ENCODE measurements around the gene IDH2. TPM values are rescaled to one million over a fixed set of nuclear protein-coding genes. Genes with fewer than 3 reads are reported as not detected.
A peak's percentile ranks its signal among the peaks of the same experiment; 100 is the strongest.

Gene IDH2
- total RNA-seq, 2 experiments from 2014 or later, result 233 to 260 TPM

DNA sequence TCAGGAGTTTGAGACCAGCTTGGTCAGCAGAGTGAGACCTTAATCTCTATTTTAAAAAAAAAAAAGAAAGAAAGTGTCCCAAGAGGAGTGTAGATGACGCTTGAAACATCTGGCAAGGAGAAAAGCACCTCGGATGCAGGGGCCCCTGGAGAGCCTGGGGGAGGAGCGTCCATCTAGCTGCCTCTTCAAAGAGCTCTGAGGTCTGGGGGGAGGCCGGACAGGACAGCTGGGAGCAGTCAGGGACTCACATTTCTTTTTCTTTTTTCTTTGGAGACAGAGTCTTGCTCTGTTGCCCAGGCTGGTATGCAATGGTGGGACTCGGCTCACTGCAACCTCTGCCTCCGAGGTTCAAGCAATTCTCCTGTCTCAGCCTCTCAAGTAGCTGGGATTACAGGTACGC, 3.3 kb upstream of the IDH2 start:
- Mint-ChIP-seq H3K27me3 (peaks cover 8% of the 10 kb centered on the region), H3K4me3 (no peak overlapping the region), H3K9me3 (no peaks in the 10 kb centered on the region), H3K27ac (no peak overlapping the region), H3K36me3 (no peaks in the 10 kb centered on the region), H3K4me1 (peaks cover 14% of the 10 kb centered on the region)
- POLR2A ChIA-PET, result no interaction called here
- DNase-seq (no peak), ATAC-seq (ENCODE audit: low read depth) (no peak)

DNA sequence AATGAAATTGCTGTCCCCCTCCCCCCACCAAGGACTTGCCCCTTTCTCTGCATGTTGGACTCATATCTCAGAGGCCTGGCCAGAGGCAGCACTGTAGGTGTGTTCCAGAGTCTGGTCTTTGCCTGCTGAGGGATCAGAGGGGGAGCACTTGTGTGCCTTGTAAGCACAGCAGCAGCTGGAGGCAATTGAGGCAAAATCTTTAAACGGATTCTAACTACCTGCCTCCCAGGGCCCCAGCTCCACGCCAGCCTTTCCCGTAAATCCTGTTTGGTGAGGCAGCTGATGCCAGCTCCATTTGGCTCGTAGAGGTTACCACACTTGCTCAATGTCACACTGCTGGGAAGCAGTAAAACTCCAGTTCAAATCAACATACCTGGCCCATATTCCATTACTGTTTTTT, 2.3 kb upstream of the IDH2 start:
- DNase-seq, result no peak
- Mint-ChIP-seq H3K27ac (no peak overlapping the region), H3K4me1 (peaks cover 23% of the 10 kb centered on the region), H3K27me3 (peaks cover 5% of the 10 kb centered on the region), H3K9me3 (no peaks in the 10 kb centered on the region), H3K36me3 (peaks cover 3% of the 10 kb centered on the region), H3K4me3 (no peak overlapping the region)
- POLR2A ChIA-PET, result interaction anchor here (1.1 kb wide), 1 partner anchor 38 kb away, joined by 4 read pairs; no protein-coding TSS in a partner anchor
- ATAC-seq (ENCODE audit: low read depth), result no peak

DNA sequence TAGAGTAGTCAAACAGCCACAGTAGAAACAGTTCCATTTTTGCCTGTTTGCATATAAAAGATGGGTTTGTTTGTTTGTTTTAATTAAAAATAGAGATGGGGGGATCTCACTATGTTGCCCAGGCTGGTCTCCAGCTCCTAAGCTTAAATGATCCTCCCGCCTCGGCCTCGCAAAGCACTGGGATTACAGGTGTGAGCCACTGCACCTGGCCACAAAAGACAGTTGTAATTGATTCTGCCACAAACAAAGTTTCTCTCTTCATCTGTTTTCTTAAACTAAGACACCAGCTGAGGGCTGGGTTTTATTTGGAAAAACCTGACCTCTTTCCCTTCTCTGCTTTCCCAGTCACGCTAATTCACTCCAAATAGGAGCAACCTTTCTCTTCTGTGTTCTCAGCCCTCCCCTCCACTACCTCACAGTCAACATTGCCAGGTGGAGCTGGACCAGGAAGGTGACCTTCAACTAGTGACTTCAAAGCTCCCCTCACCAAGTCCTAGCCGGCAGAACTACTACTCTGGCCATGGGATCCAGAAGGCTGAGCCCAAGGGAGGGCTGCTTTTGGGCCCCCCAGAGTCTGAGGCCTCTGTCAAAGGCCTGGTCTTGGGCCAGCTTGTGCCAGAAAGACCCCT, 1.5 kb upstream of the IDH2 start:
- ATAC-seq (ENCODE audit: low read depth) (no peak), DNase-seq (no peak)
- POLR2A ChIA-PET, result interaction anchor here (1.1 kb wide), 1 partner anchor 39 kb away, joined by 4 read pairs; no protein-coding TSS in a partner anchor
- H3K4me3 Mint-ChIP-seq, result peak overlapping the region; percentile 74
- H3K4me1 Mint-ChIP-seq, result peaks cover 30% of the 10 kb centered on the region
- H3K27me3 Mint-ChIP-seq, result peaks cover 5% of the 10 kb centered on the region
- H3K36me3 Mint-ChIP-seq, result peaks cover 5% of the 10 kb centered on the region
- no peaks in the 10 kb centered on the region for H3K9me3 Mint-ChIP-seq
- H3K27ac Mint-ChIP-seq, result peak overlapping the region; percentile 25

DNA sequence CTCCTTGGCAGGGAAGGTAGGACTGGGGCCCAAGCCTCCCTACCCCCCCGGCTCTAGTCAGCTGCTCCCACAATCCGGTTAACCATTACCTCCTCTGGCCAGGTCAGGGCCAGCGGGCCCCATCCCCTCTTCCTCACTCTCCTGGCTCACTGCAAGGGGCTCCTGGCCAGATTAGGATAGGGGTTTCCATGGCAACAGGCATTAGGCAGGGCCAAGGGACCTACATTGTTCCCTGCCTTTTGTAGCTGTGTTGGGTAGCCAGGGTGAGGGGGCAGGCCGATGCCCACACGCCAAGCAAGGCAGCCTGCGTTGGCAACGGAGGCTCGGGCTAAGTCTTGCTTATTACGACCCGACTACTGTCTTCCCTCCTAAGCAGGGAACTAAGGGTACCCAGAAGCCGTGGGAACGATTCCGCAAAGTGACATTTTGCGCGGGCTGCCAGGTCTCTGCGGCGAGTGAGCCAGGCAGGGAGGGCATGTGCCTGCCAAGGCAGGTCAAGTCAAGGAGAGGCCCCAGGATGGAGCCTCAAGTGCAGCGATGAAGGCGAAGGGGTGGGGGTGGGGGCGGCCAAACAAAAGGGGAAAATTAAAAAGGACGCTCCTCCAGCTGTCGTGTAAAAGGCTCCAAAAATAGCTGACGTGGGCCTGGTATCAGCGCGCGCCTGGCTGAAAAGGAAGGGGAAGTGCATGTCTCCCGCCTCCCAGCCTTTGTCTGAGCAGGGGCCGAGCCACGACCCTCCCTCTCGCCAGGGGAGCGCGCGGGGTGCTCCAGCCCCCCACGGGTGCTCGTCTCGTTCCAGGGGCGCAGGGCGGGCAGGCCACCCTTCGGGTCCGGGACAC, 919 bp downstream of the IDH2 start:
- Mint-ChIP-seq H3K27ac (peak overlapping the region; percentile 96), H3K4me3 (peak overlapping the region; percentile 87), H3K9me3 (no peaks in the 10 kb centered on the region), H3K36me3 (peaks cover 9% of the 10 kb centered on the region), H3K27me3 (peaks cover 5% of the 10 kb centered on the region), H3K4me1 (peaks cover 50% of the 10 kb centered on the region)
- POLR2A ChIA-PET, result interaction anchor here (0.6 to 3.0 kb wide), 7 partner anchors 23 to 207 kb away, joined by 3 to 12 read pairs (median 5); partner anchors contain the start of genes AP3S2, CIB1 and GDPGP1
- no peak for ATAC-seq (ENCODE audit: low read depth)
- DNase-seq, result peak; percentile 56

DNA sequence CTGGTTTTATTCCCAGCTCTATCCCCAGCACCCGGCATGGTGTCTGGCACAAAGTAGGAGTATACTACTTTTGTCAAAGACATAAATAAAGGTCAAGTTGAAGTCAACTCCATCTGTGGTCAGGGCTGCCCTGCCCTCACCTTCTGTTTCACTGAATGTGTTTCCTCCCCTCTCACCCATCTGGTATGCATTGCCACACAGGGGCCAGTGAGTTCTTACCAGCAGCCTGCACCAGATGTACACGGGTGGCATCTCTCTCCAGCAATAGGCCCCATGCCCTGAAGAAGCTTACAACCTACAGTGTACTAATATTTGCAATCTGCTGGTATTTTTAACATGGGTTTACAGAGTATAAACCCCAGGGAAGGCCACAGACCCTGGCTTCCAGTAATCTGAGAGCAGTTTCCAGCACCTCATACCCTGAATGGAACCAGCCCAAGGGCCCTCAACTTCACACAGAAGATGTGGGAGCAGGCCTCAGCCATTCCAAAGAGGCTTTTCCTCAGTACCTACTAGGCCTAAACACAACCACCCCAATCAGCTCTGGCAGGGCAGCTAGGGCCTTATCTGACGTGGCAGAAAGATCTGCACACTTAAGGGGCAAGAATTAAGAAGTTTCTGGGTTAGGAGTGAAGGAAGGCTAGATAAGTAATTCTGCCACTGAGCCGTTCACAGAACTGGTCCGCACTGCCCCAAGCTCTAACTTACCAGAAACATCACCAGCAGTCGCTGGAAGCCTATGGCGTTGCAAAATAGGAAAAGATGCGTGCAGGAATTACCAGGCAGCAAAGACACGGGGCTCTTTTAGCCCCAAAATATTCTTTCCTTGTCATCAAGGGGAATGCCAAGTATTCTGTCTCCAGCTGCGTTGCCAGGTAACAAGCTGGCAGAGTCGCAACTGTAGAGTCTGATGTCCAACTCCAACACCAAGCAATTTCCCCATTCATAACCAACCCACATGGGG, 2.1 kb downstream of the IDH2 start:
- Mint-ChIP-seq H3K4me3 (peak overlapping the region; percentile 87), H3K36me3 (peaks cover 17% of the 10 kb centered on the region), H3K9me3 (no peaks in the 10 kb centered on the region), H3K27me3 (peaks cover 5% of the 10 kb centered on the region), H3K27ac (peak overlapping the region; percentile 96), H3K4me1 (peaks cover 60% of the 10 kb centered on the region)
- POLR2A ChIA-PET, result interaction anchor here (0.7 to 3.0 kb wide), 3 partner anchors 131 to 206 kb away, joined by 3 to 12 read pairs (median 10); partner anchors contain the start of genes AP3S2, CIB1 and GDPGP1
- DNase-seq, result no peak
- ATAC-seq (ENCODE audit: low read depth), result no peak

DNA sequence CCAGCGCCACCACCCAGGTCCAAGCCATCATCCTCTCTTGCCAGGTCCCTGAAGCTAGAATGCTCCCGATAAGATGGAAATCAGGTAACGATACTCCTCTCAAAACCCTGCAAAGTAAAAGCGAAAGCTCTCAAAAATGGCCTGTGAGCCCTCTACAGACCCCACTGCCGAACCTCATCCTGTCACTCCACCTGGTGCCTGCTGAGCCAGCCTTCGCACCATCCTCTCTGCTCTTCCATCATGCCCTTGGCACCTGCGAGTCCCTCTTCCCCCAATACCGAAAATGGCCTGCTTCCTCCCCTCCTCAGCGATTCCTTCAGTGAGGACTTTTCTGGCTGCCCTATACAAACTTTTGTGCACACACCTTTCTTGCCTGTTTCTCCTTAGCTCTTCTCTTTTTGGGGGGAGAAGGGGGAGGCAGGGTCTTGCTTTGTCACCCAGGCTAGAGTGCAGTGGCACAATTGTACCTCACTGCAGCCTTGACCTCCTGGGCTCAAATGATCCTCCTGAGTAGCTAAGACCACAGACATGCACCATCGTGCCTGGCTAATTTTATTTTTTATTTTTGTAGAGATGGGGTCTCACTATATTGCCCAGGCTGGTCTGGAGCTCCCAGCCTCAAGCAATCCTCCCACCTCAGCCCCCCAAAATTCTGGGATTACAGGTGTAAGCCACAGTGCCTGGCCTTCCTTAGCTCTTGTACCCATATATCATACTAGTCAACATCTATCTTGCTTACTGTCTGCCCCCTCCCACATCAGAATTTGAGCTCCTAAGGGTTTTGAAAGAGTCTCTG, 3.0 kb downstream of the IDH2 start:
- peaks cover 64% of the 10 kb centered on the region for H3K4me1 Mint-ChIP-seq
- POLR2A ChIA-PET, result interaction anchor here (0.7 to 2.3 kb wide), 3 partner anchors 86 to 205 kb away, joined by 3 to 10 read pairs (median 5); partner anchors contain the start of gene AP3S2
- H3K9me3 Mint-ChIP-seq, result no peaks in the 10 kb centered on the region
- ATAC-seq (ENCODE audit: low read depth) (peak; percentile 41), DNase-seq (peak; percentile 60)
- no peaks in the 10 kb centered on the region for H3K27me3 Mint-ChIP-seq
- peak overlapping the region; percentile 96 for H3K27ac Mint-ChIP-seq
- H3K36me3 Mint-ChIP-seq, result peaks cover 19% of the 10 kb centered on the region
- H3K4me3 Mint-ChIP-seq, result peak overlapping the region; percentile 87

DNA sequence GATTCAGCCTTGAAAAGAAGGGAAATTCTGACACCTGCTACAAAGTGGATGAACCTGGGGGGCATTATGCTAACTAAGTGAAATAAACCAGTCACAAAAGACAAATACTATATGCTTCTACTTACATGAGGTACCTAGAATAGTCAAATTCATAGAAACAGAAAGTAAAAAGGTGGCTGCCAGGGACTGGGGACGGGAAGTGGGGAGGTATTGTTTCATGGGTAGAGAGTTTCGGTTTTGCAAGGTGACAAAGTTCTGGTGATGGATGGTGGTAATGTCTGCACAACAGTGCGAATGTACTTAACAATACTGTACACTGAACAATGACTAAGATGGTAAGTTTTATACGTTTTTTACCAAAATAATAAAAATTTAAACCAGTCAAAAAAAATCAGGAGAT, 4.8 kb downstream of the IDH2 start:
- no peak for DNase-seq
- POLR2A ChIA-PET, result interaction anchor here (1.1 kb wide), 1 partner anchor 104 kb away, joined by 5 read pairs; the partner anchor contains the start of gene SEMA4B
- Mint-ChIP-seq H3K4me3 (peak overlapping the region; percentile 87), H3K27ac (peak overlapping the region; percentile 96), H3K27me3 (no peaks in the 10 kb centered on the region), H3K36me3 (peaks cover 27% of the 10 kb centered on the region), H3K9me3 (no peaks in the 10 kb centered on the region), H3K4me1 (peaks cover 61% of the 10 kb centered on the region)
- ATAC-seq (ENCODE audit: low read depth), result peak; percentile 59

DNA sequence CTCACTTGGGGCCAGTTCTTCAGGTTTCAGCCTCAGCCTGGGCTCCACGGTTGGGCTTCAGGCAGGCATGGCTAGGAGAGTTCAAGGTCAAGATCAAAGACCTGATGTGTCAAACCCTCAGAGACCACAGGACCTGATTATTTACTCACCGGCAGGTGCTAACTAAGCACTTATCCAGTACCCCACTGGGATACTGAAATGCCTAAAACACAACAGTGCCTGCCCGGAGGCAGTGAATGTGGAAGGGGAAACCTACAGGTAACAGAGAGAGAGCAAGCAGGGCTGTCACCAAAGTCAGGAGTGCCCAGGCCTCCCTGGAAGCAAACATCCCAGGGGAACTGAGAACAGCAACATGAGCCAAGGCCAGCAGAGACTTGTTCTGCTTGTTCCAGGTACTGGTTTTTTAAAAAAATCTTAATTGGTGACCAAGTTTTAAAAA, 6.7 kb downstream of the IDH2 start:
- POLR2A ChIA-PET, result no interaction called here
- peaks cover 58% of the 10 kb centered on the region for H3K4me1 Mint-ChIP-seq
- H3K27ac Mint-ChIP-seq, result peak overlapping the region; percentile 90
- DNase-seq (no peak), ATAC-seq (ENCODE audit: low read depth) (no peak)
- H3K4me3 Mint-ChIP-seq, result peak overlapping the region; percentile 79
- peaks cover 32% of the 10 kb centered on the region for H3K36me3 Mint-ChIP-seq
- H3K9me3 Mint-ChIP-seq, result no peaks in the 10 kb centered on the region
- H3K27me3 Mint-ChIP-seq, result no peaks in the 10 kb centered on the region

DNA sequence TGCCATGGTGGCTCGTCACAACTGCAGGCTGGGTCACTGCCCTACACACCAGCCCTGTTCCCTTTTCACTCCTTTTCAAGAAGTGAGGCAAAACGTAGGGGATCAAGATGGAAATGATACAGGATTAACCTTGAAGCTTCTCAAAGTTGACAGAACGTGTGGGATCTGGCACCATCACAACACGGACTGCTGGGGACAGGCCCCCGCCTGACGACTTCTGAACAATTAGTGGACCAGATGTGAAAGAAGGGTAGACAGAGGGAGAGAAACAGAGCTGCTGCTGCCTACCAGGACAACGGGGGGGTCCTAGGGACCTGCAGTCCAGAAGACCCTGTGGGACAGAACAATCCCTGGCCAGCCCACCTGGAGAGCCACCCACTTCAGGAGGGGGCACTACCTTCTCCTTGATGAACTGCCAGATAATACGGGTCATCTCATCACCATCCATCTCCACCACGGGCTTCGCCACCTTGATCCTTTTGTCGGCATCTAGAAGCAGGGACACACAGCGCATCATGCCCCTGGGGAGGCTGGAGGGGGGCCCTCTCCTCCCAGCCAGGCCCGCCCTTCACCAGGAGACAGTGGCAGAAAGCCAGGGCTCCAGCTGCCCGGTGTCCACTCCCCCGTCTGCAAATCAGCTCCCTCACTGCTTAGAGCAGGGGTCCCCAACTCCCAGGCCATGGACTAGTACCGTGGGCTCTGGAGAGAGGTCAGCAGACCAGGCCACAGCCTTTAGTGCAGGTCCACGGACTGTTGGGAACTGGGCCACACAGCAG, 10.9 kb downstream of the IDH2 start:
- Mint-ChIP-seq H3K4me3 (no peak overlapping the region), H3K27me3 (no peaks in the 10 kb centered on the region), H3K9me3 (no peaks in the 10 kb centered on the region), H3K27ac (no peak overlapping the region), H3K36me3 (peaks cover 39% of the 10 kb centered on the region), H3K4me1 (peaks cover 30% of the 10 kb centered on the region)
- DNase-seq, result no peak
- POLR2A ChIA-PET, result no interaction called here
- no peak for ATAC-seq (ENCODE audit: low read depth)

DNA sequence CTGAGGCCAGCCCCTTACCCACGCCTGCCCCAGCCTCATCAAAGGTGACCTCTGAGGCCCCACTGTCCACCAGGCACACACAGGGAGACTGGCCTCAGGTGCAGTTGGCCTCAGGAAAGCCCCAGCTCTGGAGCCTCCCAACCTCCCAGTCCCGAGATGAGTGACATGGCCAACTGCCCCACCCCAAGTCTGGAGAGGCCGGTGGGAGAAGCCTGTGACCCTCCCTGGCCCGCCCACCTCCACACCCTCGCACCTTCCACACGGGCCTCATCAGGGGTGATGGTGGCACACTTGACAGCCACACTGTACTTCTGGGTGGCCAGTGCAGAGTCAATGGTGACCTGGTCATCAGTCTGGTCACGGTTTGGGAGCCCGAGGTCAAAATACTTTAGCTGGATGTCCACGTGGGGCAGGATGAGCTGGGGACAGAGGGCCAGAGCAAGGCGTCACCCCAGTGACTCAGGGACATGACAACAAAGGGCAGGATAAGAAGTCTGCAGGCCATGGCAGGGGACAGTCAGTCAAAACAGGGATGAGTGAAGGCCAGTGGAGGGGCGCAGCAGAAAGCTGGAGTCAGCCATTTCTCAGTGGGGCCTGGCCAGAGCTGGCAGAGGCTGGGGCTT, 11.9 kb downstream of the IDH2 start:
- POLR2A ChIA-PET, result no interaction called here
- H3K27me3 Mint-ChIP-seq, result no peaks in the 10 kb centered on the region
- H3K27ac Mint-ChIP-seq, result no peak overlapping the region
- peaks cover 22% of the 10 kb centered on the region for H3K4me1 Mint-ChIP-seq
- ATAC-seq (ENCODE audit: low read depth), result no peak
- H3K4me3 Mint-ChIP-seq, result no peak overlapping the region
- DNase-seq, result no peak
- peaks cover 35% of the 10 kb centered on the region for H3K36me3 Mint-ChIP-seq
- no peaks in the 10 kb centered on the region for H3K9me3 Mint-ChIP-seq

DNA sequence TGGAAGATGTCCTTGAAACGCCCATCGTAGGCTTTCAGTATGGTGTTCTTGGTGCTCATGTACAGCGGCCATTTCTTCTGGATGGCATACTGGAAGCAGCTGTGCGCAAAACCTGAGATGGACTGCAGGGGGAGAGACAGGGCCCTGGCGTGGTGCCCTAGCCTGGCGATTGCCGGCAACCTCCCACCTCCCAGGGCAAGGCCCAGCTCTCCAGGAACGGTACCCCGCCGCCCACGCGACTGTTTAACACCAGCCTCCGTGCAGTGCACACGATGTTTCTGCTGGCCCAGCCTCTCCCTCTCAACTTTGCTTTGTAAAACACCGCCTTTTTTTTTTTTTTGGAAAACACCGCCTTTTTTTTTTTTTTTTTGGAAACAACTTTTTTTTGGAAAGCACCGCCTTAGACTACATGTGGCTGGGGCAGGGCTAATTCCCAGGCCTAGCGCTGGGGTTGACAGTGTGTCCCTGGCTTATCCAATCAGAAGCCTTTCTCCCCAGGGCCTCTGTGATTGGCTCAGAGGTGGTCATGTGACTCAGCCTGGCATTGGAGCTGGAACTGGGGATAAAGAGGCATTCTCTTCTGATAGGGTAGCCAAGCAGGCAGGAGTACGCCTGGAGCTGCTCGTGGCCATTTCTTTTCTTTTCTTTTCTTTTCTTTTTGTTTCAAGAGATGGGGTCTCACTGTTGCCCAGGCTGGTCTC, 14.7 kb downstream of the IDH2 start:
- no peak for DNase-seq
- Mint-ChIP-seq H3K9me3 (no peaks in the 10 kb centered on the region), H3K27me3 (no peaks in the 10 kb centered on the region), H3K27ac (no peak overlapping the region), H3K4me1 (peaks cover 11% of the 10 kb centered on the region), H3K36me3 (peaks cover 24% of the 10 kb centered on the region), H3K4me3 (no peak overlapping the region)
- POLR2A ChIA-PET, result no interaction called here
- ATAC-seq (ENCODE audit: low read depth), result peak; percentile 34

Data from activated naive CD8-positive, alpha-beta T cell treated with anti-CD3 and anti-CD28 coated beads, Interleukin-2, amount 10 ng/mL, durations not matched to agents 7 days and 5 days (primary cell).